ENCODE measurements around the gene WASF3. TPM values are rescaled to one million over a fixed set of nuclear protein-coding genes. Genes with fewer than 3 reads are reported as not detected.

WASF3 gene, protein sequence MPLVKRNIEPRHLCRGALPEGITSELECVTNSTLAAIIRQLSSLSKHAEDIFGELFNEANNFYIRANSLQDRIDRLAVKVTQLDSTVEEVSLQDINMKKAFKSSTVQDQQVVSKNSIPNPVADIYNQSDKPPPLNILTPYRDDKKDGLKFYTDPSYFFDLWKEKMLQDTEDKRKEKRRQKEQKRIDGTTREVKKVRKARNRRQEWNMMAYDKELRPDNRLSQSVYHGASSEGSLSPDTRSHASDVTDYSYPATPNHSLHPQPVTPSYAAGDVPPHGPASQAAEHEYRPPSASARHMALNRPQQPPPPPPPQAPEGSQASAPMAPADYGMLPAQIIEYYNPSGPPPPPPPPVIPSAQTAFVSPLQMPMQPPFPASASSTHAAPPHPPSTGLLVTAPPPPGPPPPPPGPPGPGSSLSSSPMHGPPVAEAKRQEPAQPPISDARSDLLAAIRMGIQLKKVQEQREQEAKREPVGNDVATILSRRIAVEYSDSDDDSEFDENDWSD
- 30.2 and 34.5 TPM in 2 replicates for total RNA-seq
- polyA plus RNA-seq: 17.3 and 30.1 TPM in 2 replicates

GRCh38 chr13:26557393-26558073 lies at the start of gene WASF3:
WASF3 (plus strand) TSS chr13:26557683; CDS start chr13:26642271, 84,588 bp downstream.
- H3K27ac ChIP-seq: no peak within 1 kb of the TSS
- DNase-seq (ENCODE audit: low read depth in 1 of 2, low spot score in 1 of 2): peak; percentile 97
- H3K27me3 ChIP-seq: no peaks in the 10 kb centered on the region
- peaks cover 15% of the 10 kb centered on the region for H3K4me1 ChIP-seq (ENCODE audit: low read depth)
- H3K36me3 ChIP-seq: no peaks in the 10 kb centered on the region
- peak within 1 kb of the TSS; percentile 98 for H3K4me3 ChIP-seq
- no peak for TF ChIP-seq CTCF (IDR thresholded peaks at IDR 0.05; ENCODE audit: low read depth, low read length)
- no peaks in the 10 kb centered on the region for H3K9me3 ChIP-seq (ENCODE audit: low read depth)

DNA sequence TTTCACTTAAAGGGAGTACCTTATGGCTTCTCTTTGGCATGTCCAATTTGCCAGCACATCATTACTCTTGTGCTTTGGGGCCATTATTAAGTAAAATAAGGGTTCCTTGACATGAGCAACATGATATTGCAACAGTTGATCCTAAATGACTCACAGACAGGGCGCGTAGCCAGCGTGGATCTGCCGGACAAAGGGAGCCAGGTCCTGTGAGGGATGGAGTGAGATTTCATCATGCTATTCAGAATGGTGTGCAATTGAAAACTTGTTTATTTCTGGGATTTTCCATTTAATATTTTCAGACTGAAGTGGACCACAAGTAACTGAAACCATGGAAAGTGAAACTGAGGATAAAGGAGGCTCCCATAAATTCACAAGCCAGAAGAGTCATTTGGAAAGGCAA lies 48.6 kb upstream of the WASF3 start:
- Histone ChIP-seq H3K4me3 (no peak overlapping the region), H3K36me3 (no peaks in the 10 kb centered on the region), H3K27ac (no peak overlapping the region), H3K27me3 (no peaks in the 10 kb centered on the region), H3K4me1 (ENCODE audit: low read depth) (no peaks in the 10 kb centered on the region), H3K9me3 (ENCODE audit: low read depth) (no peaks in the 10 kb centered on the region)
- peak in 1 of 2 donors; percentile 95 for DNase-seq (ENCODE audit: low read depth in 1 of 2, low spot score in 1 of 2)
- TF ChIP-seq CTCF (IDR thresholded peaks at IDR 0.05; ENCODE audit: low read depth, low read length): no peak

- no peak for DNase-seq (ENCODE audit: low read depth in 1 of 2, low spot score in 1 of 2)
- TF ChIP-seq CTCF (IDR thresholded peaks at IDR 0.05; ENCODE audit: low read depth, low read length): no peak
These were observed 48.0 kb upstream of the WASF3 start for GRCh38 chr13:26509491-26509890.

DNA sequence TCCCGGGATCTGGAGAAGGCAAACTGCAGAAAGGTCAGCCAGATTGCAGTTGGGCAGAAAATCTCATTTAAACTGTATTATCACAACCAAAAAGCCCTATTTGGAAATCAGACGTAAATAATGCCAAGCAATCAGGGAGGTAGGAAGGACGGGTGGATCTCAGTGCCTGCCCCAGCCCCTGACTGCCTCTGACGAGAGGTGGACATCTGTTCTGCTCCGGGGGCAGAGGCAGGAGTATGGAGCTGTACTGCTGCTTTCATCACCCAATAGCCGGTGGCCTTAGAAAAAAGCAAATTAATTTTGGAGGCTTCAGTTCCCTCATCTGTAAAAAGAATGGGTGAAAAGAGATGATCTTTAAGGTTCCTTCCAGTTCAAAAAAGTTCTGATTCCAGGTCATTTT lies 43.6 kb upstream of the WASF3 start:
- no peak overlapping the region for H3K4me3 ChIP-seq
- DNase-seq (ENCODE audit: low read depth in 1 of 2, low spot score in 1 of 2): no peak
- H3K4me1 ChIP-seq (ENCODE audit: low read depth): peaks cover 4% of the 10 kb centered on the region
- no peaks in the 10 kb centered on the region for H3K27me3 ChIP-seq
- TF ChIP-seq CTCF (IDR thresholded peaks at IDR 0.05; ENCODE audit: low read depth, low read length): no peak
- no peaks in the 10 kb centered on the region for H3K9me3 ChIP-seq (ENCODE audit: low read depth)
- no peak overlapping the region for H3K27ac ChIP-seq
- H3K36me3 ChIP-seq: no peaks in the 10 kb centered on the region

More at GRCh38 chr13:26509491-26509890, 48.0 kb upstream of the WASF3 start:
- Histone ChIP-seq H3K4me1 (ENCODE audit: low read depth) (no peaks in the 10 kb centered on the region), H3K9me3 (ENCODE audit: low read depth) (no peaks in the 10 kb centered on the region), H3K36me3 (no peaks in the 10 kb centered on the region), H3K4me3 (no peak overlapping the region), H3K27me3 (no peaks in the 10 kb centered on the region), H3K27ac (no peak overlapping the region)

GRCh38 chr13:26515721-26516120 lies 41.8 kb upstream of the WASF3 start:
- H3K36me3 ChIP-seq: no peaks in the 10 kb centered on the region
- DNase-seq (ENCODE audit: low read depth in 1 of 2, low spot score in 1 of 2): no peak
- peaks cover 4% of the 10 kb centered on the region for H3K4me1 ChIP-seq (ENCODE audit: low read depth)
- no peak for TF ChIP-seq CTCF (IDR thresholded peaks at IDR 0.05; ENCODE audit: low read depth, low read length)
- no peaks in the 10 kb centered on the region for H3K27me3 ChIP-seq
- no peak overlapping the region for H3K27ac ChIP-seq
- H3K4me3 ChIP-seq: no peak overlapping the region
- no peaks in the 10 kb centered on the region for H3K9me3 ChIP-seq (ENCODE audit: low read depth)
